ENCODE data around the gene ERGIC1.
"Not testable (repeated sequence)": the region's sequence is repeated elsewhere in the genome, so short reads cannot be mapped to it uniquely, and the experiment has no call there.

Gene ERGIC1

GRCh38 chr5:172861461-172861860, 27.4 kb downstream of the ERGIC1 start:
- Histone ChIP-seq H3K27ac (ENCODE audit: low read length) (peak overlapping the region; percentile 74), H3K4me1 (ENCODE audit: control insufficient read depth in 1 of 2, insufficient read depth in 2 of 2, low read length in 2 of 2) (peaks cover 20 to 30% of the 10 kb centered on the region in 2 donors), H3K36me3 (ENCODE audit: control insufficient read depth in 1 of 2, insufficient read depth in 2 of 2, low read length in 2 of 2) (no peaks in the 10 kb centered on the region), H3K9me3 (ENCODE audit: control insufficient read depth in 1 of 2, low read length in 2 of 2) (no peaks in the 10 kb centered on the region), H3K27me3 (ENCODE audit: low read depth, low read length) (no peaks in the 10 kb centered on the region), H3K4me3 (ENCODE audit: low read depth in 1 of 2, low read length in 2 of 2) (no peak overlapping the region)

- peaks cover 20 to 38% of the 10 kb centered on the region in 2 donors for H3K4me1 ChIP-seq (ENCODE audit: control insufficient read depth in 1 of 2, insufficient read depth in 2 of 2, low read length in 2 of 2)
- no peak overlapping the region for H3K4me3 ChIP-seq (ENCODE audit: low read depth in 1 of 2, low read length in 2 of 2)
- no peak overlapping the region for H3K27ac ChIP-seq (ENCODE audit: low read length)
Measured at GRCh38 chr5:172862165-172862801, 28.2 kb downstream of the ERGIC1 start.

GRCh38 chr5:172864171-172864570, 30.1 kb downstream of the ERGIC1 start:
- H3K36me3 ChIP-seq (ENCODE audit: control insufficient read depth in 1 of 2, insufficient read depth in 2 of 2, low read length in 2 of 2); H3K9me3 ChIP-seq (ENCODE audit: control insufficient read depth in 1 of 2, low read length in 2 of 2); H3K4me3 ChIP-seq (ENCODE audit: low read depth in 1 of 2, low read length in 2 of 2); H3K27ac ChIP-seq (ENCODE audit: low read length); H3K27me3 ChIP-seq (ENCODE audit: low read depth, low read length): not testable (repeated sequence)
- H3K4me1 ChIP-seq (ENCODE audit: control insufficient read depth in 1 of 2, insufficient read depth in 2 of 2, low read length in 2 of 2) = peaks cover 37 to 46% of the 10 kb centered on the region in 2 donors

More at GRCh38 chr5:172862165-172862801, 28.2 kb downstream of the ERGIC1 start:
- Histone ChIP-seq H3K9me3 (ENCODE audit: control insufficient read depth in 1 of 2, low read length in 2 of 2) (no peaks in the 10 kb centered on the region), H3K27me3 (ENCODE audit: low read depth, low read length) (no peaks in the 10 kb centered on the region), H3K36me3 (ENCODE audit: control insufficient read depth in 1 of 2, insufficient read depth in 2 of 2, low read length in 2 of 2) (no peaks in the 10 kb centered on the region)

- Histone ChIP-seq H3K9me3 (ENCODE audit: control insufficient read depth in 1 of 2, low read length in 2 of 2) (no peaks in the 10 kb centered on the region), H3K4me3 (ENCODE audit: low read depth in 1 of 2, low read length in 2 of 2) (no peak overlapping the region), H3K36me3 (ENCODE audit: control insufficient read depth in 1 of 2, insufficient read depth in 2 of 2, low read length in 2 of 2) (no peaks in the 10 kb centered on the region), H3K27me3 (ENCODE audit: low read depth, low read length) (no peaks in the 10 kb centered on the region), H3K4me1 (ENCODE audit: control insufficient read depth in 1 of 2, insufficient read depth in 2 of 2, low read length in 2 of 2) (peaks cover 38 to 41% of the 10 kb centered on the region in 2 donors), H3K27ac (ENCODE audit: low read length) (no peak overlapping the region)
Measured at GRCh38 chr5:172864747-172865146, 30.7 kb downstream of the ERGIC1 start.

- Histone ChIP-seq H3K27me3 (ENCODE audit: low read depth, low read length) (no peaks in the 10 kb centered on the region), H3K4me3 (ENCODE audit: low read depth in 1 of 2, low read length in 2 of 2) (no peak overlapping the region), H3K4me1 (ENCODE audit: control insufficient read depth in 1 of 2, insufficient read depth in 2 of 2, low read length in 2 of 2) (peaks cover 35 to 41% of the 10 kb centered on the region in 2 donors), H3K9me3 (ENCODE audit: control insufficient read depth in 1 of 2, low read length in 2 of 2) (no peaks in the 10 kb centered on the region), H3K36me3 (ENCODE audit: control insufficient read depth in 1 of 2, insufficient read depth in 2 of 2, low read length in 2 of 2) (no peaks in the 10 kb centered on the region), H3K27ac (ENCODE audit: low read length) (no peak overlapping the region)
Measured at GRCh38 chr5:172866378-172866777, 32.3 kb downstream of the ERGIC1 start.

DNA sequence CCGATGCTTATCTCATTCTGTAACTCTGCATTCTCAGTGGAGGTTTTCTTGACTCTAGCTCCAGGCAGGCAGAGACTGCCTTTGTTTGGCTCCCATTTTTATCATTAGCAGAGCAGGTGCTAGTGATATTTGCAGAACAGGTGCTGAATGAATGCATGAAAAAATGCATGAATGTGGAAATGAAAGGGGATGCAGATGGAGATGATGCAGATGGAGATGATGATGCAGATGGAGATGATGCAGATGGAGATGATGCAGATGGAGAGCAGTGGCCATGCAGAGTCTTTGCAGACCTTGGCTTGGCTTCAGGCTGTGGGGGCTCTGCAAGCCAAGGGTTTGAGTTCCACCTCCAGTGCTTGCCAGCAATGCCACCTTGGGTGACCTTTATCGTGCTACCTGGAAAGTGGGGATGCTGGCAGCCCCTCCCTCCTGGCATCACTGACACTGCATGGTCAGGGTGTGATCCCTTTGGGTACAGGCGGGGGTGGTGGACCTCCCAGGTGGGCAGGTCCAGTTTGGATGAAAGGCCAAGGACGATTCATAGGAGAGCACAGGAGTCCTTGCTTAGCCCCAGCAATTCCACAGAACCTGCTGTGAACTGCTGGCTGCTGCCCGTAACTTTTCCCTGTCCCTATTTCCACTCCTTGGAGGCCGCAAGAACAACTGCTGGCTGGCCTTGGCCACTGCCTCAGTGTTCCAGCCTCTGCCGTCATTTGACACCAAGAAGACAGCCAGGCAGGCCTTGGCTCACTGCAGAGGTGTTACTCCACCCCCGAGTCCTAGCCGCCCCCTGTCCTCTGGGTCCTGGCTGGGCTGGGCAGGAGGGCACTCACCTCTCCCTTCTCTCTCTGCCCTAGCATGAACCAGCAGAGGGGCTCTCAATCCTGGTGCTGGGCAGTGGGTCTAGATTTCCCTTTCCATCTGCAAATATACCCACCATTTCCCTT, 33.0 kb downstream of the ERGIC1 start:
- Histone ChIP-seq H3K4me1 (ENCODE audit: control insufficient read depth in 1 of 2, insufficient read depth in 2 of 2, low read length in 2 of 2) (peaks cover 41% of the 10 kb centered on the region in 2 donors), H3K36me3 (ENCODE audit: control insufficient read depth in 1 of 2, insufficient read depth in 2 of 2, low read length in 2 of 2) (no peaks in the 10 kb centered on the region), H3K27ac (ENCODE audit: low read length) (peak overlapping the region; percentile 93), H3K27me3 (ENCODE audit: low read depth, low read length) (no peaks in the 10 kb centered on the region), H3K4me3 (ENCODE audit: low read depth in 1 of 2, low read length in 2 of 2) (no peak overlapping the region), H3K9me3 (ENCODE audit: control insufficient read depth in 1 of 2, low read length in 2 of 2) (no peaks in the 10 kb centered on the region)

- Histone ChIP-seq H3K9me3 (ENCODE audit: control insufficient read depth in 1 of 2, low read length in 2 of 2) (no peaks in the 10 kb centered on the region), H3K27me3 (ENCODE audit: low read depth, low read length) (no peaks in the 10 kb centered on the region), H3K4me3 (ENCODE audit: low read depth in 1 of 2, low read length in 2 of 2) (no peak overlapping the region), H3K4me1 (ENCODE audit: control insufficient read depth in 1 of 2, insufficient read depth in 2 of 2, low read length in 2 of 2) (peaks cover 41 to 43% of the 10 kb centered on the region in 2 donors), H3K36me3 (ENCODE audit: control insufficient read depth in 1 of 2, insufficient read depth in 2 of 2, low read length in 2 of 2) (no peaks in the 10 kb centered on the region), H3K27ac (ENCODE audit: low read length) (peak overlapping the region; percentile 93)
Measured at GRCh38 chr5:172867761-172868435, 33.8 kb downstream of the ERGIC1 start.

- peaks cover 43 to 47% of the 10 kb centered on the region in 2 donors for H3K4me1 ChIP-seq (ENCODE audit: control insufficient read depth in 1 of 2, insufficient read depth in 2 of 2, low read length in 2 of 2)
Measured at GRCh38 chr5:172868436-172868923, 34.4 kb downstream of the ERGIC1 start.

DNA sequence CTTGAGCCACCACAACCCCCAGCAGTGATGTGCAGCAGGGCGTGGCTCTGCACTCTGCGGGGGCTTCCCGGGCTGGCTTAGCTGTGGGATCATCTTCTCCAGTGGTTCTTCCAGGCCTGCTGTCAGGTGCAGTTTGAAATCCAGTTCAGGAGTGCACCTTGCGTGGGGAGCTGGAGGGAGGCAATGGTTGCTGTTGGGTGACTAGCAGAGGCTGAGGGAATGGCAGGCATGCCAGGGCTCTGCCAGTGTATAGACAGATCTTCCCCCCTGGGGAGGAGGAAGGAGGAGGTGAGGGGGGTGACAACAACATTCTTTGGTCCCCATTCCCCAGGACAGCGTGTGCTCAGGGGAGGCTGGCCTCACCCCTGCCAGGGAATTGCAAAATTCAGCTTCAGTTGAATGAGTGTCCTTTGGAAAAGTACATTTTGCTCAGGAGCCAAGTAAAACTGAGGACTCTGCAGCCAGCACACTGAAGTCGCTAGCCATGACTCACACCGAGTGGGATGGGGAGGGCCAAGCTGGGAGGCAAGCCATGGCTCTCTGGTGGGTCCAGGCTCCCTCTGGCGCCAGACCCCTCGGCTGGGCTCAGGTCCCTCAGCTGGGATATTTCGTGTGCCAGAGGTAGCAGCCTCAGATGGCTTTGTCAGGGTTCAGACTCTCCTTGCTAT, 35.0 kb downstream of the ERGIC1 start:
- H3K36me3 ChIP-seq (ENCODE audit: control insufficient read depth in 1 of 2, insufficient read depth in 2 of 2, low read length in 2 of 2) = no peaks in the 10 kb centered on the region
- peak overlapping the region; percentile 93 for H3K27ac ChIP-seq (ENCODE audit: low read length)
- H3K4me1 ChIP-seq (ENCODE audit: control insufficient read depth in 1 of 2, insufficient read depth in 2 of 2, low read length in 2 of 2) = peaks cover 43 to 49% of the 10 kb centered on the region in 2 donors
- no peaks in the 10 kb centered on the region for H3K27me3 ChIP-seq (ENCODE audit: low read depth, low read length)
- H3K9me3 ChIP-seq (ENCODE audit: control insufficient read depth in 1 of 2, low read length in 2 of 2) = no peaks in the 10 kb centered on the region
- H3K4me3 ChIP-seq (ENCODE audit: low read depth in 1 of 2, low read length in 2 of 2) = peak overlapping the region in 1 of 2 donors; percentile 33

More at GRCh38 chr5:172868436-172868923, 34.4 kb downstream of the ERGIC1 start:
- Histone ChIP-seq H3K9me3 (ENCODE audit: control insufficient read depth in 1 of 2, low read length in 2 of 2) (no peaks in the 10 kb centered on the region), H3K36me3 (ENCODE audit: control insufficient read depth in 1 of 2, insufficient read depth in 2 of 2, low read length in 2 of 2) (no peaks in the 10 kb centered on the region), H3K4me3 (ENCODE audit: low read depth in 1 of 2, low read length in 2 of 2) (peak overlapping the region in 1 of 2 donors; percentile 33), H3K27me3 (ENCODE audit: low read depth, low read length) (no peaks in the 10 kb centered on the region), H3K27ac (ENCODE audit: low read length) (peak overlapping the region; percentile 93)

DNA sequence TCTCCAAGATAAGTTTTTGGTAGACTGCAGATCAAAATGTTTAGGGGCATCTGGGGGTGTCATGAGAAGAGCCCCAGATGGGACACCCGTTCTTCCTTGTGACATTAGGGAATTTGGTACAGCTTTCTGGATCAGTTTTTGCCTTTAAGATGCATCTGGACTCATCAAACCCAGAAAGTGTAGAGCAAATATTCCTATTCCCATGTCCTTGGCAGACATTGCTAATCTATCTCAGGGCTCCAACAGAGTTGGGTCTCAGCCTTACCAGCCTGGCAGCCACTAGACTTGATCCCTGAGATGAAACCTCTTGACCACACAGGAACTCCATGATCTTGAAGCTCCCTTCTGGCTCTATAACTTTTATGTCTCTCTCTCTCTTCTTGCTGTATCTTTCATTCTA, 35.6 kb downstream of the ERGIC1 start:
- no peaks in the 10 kb centered on the region for H3K27me3 ChIP-seq (ENCODE audit: low read depth, low read length)
- H3K4me1 ChIP-seq (ENCODE audit: control insufficient read depth in 1 of 2, insufficient read depth in 2 of 2, low read length in 2 of 2) = peaks cover 43 to 49% of the 10 kb centered on the region in 2 donors
- H3K9me3 ChIP-seq (ENCODE audit: control insufficient read depth in 1 of 2, low read length in 2 of 2) = no peaks in the 10 kb centered on the region
- H3K36me3 ChIP-seq (ENCODE audit: control insufficient read depth in 1 of 2, insufficient read depth in 2 of 2, low read length in 2 of 2) = no peaks in the 10 kb centered on the region
- H3K27ac ChIP-seq (ENCODE audit: low read length) = peak overlapping the region; percentile 93
- no peak overlapping the region for H3K4me3 ChIP-seq (ENCODE audit: low read depth in 1 of 2, low read length in 2 of 2)
